ENCODE data around the gene KRT35. TPM values are rescaled to one million over a fixed set of nuclear protein-coding genes. Genes with fewer than 3 reads are reported as not detected.

Gene KRT35
- total and polyA plus RNA-seq, 10 of the 15 experiments (the other 5 are each of a cell fraction or from before 2014, with no cell fraction given): not detected

DNA sequence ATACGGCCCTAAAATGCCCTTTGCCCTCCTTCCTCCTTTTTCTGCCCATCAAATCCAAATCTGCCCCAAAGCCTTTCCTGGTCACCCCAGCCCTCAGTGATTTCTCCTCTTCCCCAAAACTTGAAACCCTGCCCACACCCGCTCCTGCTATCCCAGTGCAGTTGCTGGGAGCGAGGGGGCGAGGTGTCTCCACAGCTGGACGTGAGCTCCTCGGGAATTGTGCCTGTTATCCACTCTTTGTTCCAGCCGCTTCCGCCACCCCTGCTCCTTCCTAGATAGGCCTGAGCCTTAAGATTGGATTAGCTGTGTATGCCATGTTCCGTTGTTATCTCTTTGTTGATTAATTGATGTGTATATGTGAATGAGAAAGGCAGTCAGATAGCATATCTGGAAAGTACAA is 2.6 kb upstream of the KRT35 start:
- peaks cover 0 to 3% of the 10 kb centered on the region in 2 experiments; a peak in 2 of 4 replicates for H3K27me3 ChIP-seq (replicated peaks in 1 of 2; ENCODE audit: control insufficient read depth in 2 of 2, insufficient read depth in 2 of 2, low read length in 1 of 2)
- in situ Hi-C loops (cut with MboI) (no loop called here), intact Hi-C loops (cut with micrococcal nuclease; ENCODE audit: unreplicated experiment) (no loop called here)
- H3K27ac ChIP-seq (ENCODE audit: control insufficient read depth, insufficient read depth): no peak overlapping the region
- no peaks in the 10 kb centered on the region for H3K79me2 ChIP-seq (ENCODE audit: control insufficient read depth, insufficient read depth, low read length)
- no peaks in the 10 kb centered on the region for H3K9me3 ChIP-seq (replicated peaks; ENCODE audit: control insufficient read depth, insufficient read depth, low read length)
- no peak for DNase-seq (ENCODE audit: low read depth, low spot score)
- TF ChIP-seq NFXL1 (IDR thresholded peaks at IDR 0.05; ENCODE audit: borderline replicate concordance) (no peak), BCL11A (IDR thresholded peaks at IDR 0.05; ENCODE audit: low read depth, low read length) (no peak), SREBF2 (IDR thresholded peaks at IDR 0.05; ENCODE audit: low read length) (no peak), CUX1 (IDR thresholded peaks at IDR 0.05; ENCODE audit: insufficient replicate concordance, low read depth, low read length) (no peak), NR2C1 (IDR thresholded peaks at IDR 0.05) (no peak)
- FAIRE-seq: no peak
- CTCF ChIA-PET: interaction anchor here (0.6 to 1.6 kb wide), 2 partner anchors 165 to 180 kb away, joined by 3 to 6 read pairs; no protein-coding TSS in a partner anchor
- POLR2A ChIA-PET: no interaction called here
- RAD21 ChIA-PET (ENCODE audit: unreplicated experiment): no interaction called here
- H3K4me1 ChIP-seq (ENCODE audit: control insufficient read depth, insufficient read depth, low read length): no peaks in the 10 kb centered on the region; the same call in 1 of the 2 replicates
- SMC1A ChIA-PET (ENCODE audit: uncharacterized antibody, unreplicated experiment): no interaction called here
- H3K9ac ChIP-seq (ENCODE audit: control insufficient read depth, insufficient read depth, low read length): no peak overlapping the region
- 44% methylated on average over 9 of the region's 9 CpGs for whole genome bisulfite sequencing (ENCODE audit: insufficient coverage, insufficient replicate concordance, low lambda C conversion rate, missing lambda C conversion rate)
- BruUV-seq (replicated peaks): no TSS peak
- no peaks in the 10 kb centered on the region for H4K20me1 ChIP-seq (ENCODE audit: control insufficient read depth, insufficient read depth)
- H3K36me3 ChIP-seq (ENCODE audit: control insufficient read depth in 2 of 2, insufficient read depth in 2 of 2, low read length in 1 of 2): no peaks in the 10 kb centered on the region
- ATAC-seq: no peak
- no peak overlapping the region for H2AFZ ChIP-seq (ENCODE audit: control insufficient read depth, low read depth, low read length)
- H3K4me2 ChIP-seq (ENCODE audit: control insufficient read depth, insufficient read depth): no peak overlapping the region
- no peak overlapping the region for H3K4me3 ChIP-seq

Data from GM12878 (cell line).